Measurements from ENCODE around the gene PHF12.
A peak's percentile ranks its signal among the peaks of the same experiment; 100 is the strongest.
"Not testable (repeated sequence)": the region's sequence is repeated elsewhere in the genome, so short reads cannot be mapped to it uniquely, and the experiment has no call there.

PHF12 gene

GRCh38 chr17:28901866-28902818 lies 49.2 kb downstream of the PHF12 start:
- DNase-seq (ENCODE audit: low spot score): peak; percentile 74

DNA sequence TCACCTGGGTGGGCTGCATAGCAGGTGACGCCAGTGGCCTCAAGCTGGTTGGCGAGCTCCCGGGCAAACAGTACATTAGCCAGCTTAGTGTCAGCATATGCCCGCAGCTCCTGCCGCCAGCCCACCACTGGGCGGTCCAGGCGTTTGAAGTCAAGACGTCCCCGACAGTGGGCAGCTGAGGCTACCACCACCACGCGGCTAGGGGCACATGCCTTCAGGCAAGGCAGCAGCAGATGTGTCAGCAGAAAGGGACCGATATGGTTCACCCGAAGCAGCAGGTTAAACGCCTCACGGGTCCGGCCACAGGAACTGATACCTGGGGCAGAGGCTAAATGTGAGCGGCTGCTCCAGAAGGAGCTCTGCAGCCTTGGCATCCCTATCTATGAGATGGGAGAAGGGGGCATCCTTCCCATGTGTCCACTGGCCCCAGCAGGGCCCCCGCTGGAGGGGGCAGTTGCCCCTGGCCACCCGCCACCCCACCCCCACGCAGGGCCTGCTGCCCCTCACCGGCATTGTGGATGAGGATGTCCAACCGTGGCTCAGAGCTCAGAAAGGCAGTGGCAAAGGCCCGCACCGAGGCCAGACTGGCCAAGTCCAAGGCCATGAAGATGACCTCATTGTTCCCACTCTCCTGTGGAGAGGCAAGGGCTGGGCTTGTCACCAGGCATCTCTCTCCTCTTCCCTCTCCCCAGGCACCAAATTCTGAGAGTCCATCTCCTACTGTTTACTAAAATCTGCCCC lies 50.2 kb downstream of the PHF12 start:
- no peak for DNase-seq (ENCODE audit: low spot score)

- no peak for DNase-seq (ENCODE audit: low spot score)
Observed at GRCh38 chr17:28899212-28899815, 52.0 kb downstream of the PHF12 start.

DNA sequence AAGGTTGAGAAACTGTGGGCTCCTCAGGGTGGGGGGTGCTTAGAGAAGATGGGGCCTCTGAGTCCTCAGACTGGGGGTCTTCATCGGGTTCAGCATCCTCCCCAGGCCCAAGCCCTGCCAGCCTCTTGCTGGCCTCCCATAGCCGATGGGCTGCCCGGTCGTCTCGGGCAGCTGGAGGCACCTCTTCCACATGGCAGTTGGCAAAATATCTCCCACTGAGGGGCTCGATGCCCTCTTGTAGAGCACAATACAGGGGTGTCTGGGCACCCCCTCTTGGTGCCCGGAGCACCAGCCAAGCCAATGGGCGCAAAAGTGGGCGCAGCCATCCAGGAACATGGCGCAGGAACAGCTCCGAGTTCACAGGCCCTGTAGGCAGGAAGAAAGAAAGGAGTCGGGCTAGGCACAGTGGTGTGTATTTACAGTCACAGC lies 52.8 kb downstream of the PHF12 start:
- no peak for DNase-seq (ENCODE audit: low spot score)

GRCh38 chr17:28897769-28898526 lies 53.4 kb downstream of the PHF12 start:
- no peak for DNase-seq (ENCODE audit: low spot score)

DNA sequence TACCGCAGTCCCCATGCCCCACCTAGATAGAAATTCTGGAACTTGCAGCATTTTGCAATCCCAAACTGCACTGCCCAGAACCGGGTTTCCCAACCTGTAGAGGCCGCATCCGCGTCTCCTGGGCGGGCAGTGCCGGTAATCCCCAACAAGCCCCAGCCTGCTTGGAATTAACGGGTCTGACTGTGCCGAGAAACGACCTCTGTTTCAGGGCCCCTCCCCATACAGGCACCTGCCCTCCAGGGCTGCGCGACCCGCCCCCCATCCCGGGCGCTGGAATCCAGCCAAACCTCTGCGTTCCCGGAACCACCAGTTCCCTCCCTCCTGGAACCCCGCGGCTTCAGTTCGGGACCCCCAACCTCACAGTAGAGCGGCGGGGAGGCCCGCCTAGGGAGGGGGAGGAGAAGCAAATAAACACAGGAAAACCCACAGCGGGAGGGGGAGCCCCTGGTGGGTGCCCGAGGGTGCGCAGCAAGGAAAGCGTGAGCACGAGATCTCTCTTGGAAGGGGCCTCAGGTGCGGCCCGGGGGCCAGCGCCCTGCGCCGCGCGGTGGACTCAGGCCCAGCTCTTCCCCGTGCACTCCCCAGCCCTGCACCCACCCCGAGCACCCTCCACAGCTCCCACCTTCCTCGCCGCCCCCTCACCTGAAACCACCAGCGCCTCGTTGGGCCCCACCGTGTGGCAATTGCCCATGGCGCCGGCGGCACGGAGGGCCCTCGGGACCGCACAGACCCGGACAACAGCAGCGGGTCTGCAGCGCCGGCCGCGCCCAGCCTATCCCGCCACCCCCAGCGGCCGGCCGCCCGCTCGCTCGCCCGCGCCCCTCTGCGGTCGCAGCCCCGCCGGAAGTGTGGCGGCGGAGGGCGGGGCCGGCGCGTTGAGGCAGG lies 54.2 kb downstream of the PHF12 start, which contains the start of gene FLOT2:
FLOT2 (minus strand) TSS at position 850 of the 885 bp plus-strand sequence; CDS start at position 691, 159 bp downstream.
- DNase-seq (ENCODE audit: low spot score): peak; percentile 70

DNA sequence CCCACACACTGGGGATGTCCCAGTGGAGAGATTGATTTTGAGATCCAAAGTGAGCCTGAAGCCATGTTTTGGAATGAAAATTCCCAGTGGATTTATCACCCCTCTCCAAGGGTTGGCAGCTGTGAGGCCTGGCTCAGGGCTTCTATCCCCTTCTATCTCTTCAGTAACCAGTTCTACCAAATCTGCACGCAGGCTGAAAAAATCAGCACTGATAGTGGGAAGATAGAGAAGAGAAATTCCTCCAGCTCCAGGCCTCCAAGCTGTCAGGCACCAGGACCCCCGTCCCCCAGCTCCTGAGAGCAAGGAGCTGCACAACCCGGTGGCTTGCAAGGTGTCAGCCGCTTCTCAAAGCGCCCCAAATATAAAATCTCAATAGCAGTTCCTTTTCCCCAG lies 54.8 kb downstream of the PHF12 start:
- no peak for DNase-seq (ENCODE audit: low spot score)

GRCh38 chr17:28895794-28896447 lies 55.4 kb downstream of the PHF12 start:
- no peak for DNase-seq (ENCODE audit: low spot score)

DNA sequence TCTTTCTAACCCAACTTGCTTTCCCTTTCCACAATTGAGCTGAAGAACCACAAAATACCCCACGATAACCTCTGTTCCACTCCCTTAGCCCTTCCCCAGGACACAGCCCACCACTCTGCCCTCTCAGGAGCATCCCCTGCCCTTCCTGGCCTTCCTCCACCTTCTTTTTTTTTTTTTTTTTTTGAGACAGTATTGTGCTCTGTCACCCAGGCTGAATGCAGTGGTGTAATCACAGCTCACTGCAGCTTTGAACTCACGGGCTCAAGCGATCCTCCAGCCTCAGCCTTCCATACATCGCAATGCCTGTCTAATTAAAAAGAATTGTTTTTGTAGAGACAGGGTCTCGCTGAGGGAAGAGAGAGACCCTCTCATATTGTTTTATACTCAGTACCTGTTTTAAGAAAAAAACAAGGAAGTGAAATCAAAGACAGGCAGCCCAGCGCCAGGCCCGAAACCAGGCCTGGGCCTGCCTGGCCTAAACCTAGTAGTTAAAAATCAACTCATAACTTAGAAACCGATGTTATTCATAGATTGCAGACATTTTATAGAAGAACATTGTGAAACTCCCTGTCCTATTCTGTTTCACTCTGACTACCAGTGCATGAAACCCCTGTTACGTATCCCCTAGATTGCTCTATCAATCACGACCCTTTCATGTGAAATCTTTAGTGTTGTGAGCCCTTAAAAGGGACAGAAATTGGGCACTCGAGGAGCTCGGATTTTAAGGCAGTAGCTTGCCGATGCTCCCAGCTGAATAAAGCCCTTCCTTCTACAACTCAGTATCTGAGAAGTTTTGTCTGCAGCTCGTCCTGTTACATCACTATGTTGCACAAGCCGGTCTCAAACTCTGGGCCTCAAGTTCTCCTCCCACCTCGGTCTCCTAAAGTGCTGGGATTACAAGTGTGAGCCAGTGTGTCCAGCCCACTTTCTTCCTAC lies 57.8 kb downstream of the PHF12 start:
- DNase-seq (ENCODE audit: low spot score): not testable (repeated sequence)

- no peak for DNase-seq (ENCODE audit: low spot score)
Observed at GRCh38 chr17:28892024-28892423, 59.3 kb downstream of the PHF12 start.

DNA sequence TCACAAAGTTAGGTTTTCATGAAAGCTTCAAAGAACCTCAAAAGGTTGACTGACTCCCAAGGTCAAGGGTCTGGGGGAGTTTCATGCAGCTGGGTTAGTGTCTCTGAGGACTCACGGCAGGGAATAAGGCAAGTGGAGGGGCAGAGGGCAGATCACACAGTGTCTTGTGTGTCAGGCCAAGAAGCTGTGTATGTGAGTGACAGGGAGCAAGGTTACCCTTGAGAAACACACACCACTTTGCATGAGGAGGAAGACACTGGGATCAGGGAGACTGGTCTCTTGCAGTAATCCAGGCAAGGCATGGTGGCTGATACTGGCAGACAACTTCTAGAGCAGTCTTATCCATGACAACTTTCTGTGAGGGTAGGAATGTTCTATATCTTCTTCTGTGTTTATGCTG lies 60.1 kb downstream of the PHF12 start:
- DNase-seq (ENCODE audit: low spot score): no peak

GRCh38 chr17:28889996-28890395 lies 61.3 kb downstream of the PHF12 start:
- DNase-seq (ENCODE audit: low spot score): no peak

GRCh38 chr17:28888832-28889231 lies 62.5 kb downstream of the PHF12 start:
- no peak for DNase-seq (ENCODE audit: low spot score)

GRCh38 chr17:28887871-28888471 lies 63.3 kb downstream of the PHF12 start:
- no peak for DNase-seq (ENCODE audit: low spot score)

- DNase-seq (ENCODE audit: low spot score): no peak
Observed at GRCh38 chr17:28885951-28886350, 65.4 kb downstream of the PHF12 start.

DNA sequence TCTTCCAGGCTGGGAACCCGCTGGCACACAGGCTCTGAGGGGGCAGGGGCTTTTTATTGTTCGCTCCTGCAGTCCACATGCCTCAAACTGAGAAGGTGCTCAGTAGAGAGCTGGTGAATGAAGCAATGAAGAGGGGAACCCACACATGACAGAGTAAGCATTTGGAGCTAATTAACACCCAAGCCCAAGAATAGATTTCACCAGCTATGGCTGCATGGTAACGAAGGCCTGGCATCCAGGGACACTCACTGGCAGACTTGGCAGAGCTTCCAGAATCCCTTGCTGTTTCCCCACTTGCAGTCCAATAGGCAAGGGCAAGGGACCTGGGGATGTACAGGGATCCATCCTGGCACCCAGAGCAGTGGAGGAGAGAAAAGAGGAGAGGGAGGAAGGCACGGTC lies 66.0 kb downstream of the PHF12 start:
- no peak for DNase-seq (ENCODE audit: low spot score)

- DNase-seq (ENCODE audit: low spot score): no peak
Observed at GRCh38 chr17:28883967-28884702, 67.2 kb downstream of the PHF12 start.

All from AG20443 (cell line).